Measurements from ENCODE around the gene PPP1R13B.

The PPP1R13B gene

GRCh38 chr14:103695296-103696069, 151.9 kb downstream of the PPP1R13B start:
- H3K23ac ChIP-seq (ENCODE audit: low read depth, low read length, poor library complexity) = no peak overlapping the region
- no peak overlapping the region for H2BK5ac ChIP-seq (ENCODE audit: low read length)
- peaks cover 10% of the 10 kb centered on the region for H3K79me1 ChIP-seq (ENCODE audit: low read depth, low read length)
- H4K91ac ChIP-seq (ENCODE audit: low read depth, low read length, poor library complexity) = no peak overlapping the region
- H3K4me1 ChIP-seq (ENCODE audit: control insufficient read depth in 2 of 2, insufficient read depth in 1 of 2, low read depth in 1 of 2, low read length in 2 of 2) = peaks cover 3 to 9% of the 10 kb centered on the region in 2 donors
- no peak overlapping the region for H3K14ac ChIP-seq (ENCODE audit: low read length)
- no peak overlapping the region for H2BK15ac ChIP-seq (ENCODE audit: low read length)
- no peak overlapping the region for H2AFZ ChIP-seq (ENCODE audit: low read length)
- H2AK5ac ChIP-seq (ENCODE audit: low read depth, low read length) = no peak overlapping the region
- peak overlapping the region; percentile 76 for H3K18ac ChIP-seq (ENCODE audit: low read length)
- no peak overlapping the region for H3K4ac ChIP-seq (ENCODE audit: low read length)
- H3K9ac ChIP-seq (ENCODE audit: low read depth, low read length, poor library complexity) = no peak overlapping the region
- WGBS, 2 donors (ENCODE audit: extremely low coverage in 2 of 2, insufficient read length in 2 of 2, insufficient replicate concordance in 1 of 2) = no CpG with 5 or more reads among the region's 14 CpGs
- H3K27me3 ChIP-seq (ENCODE audit: control insufficient read depth in 3 of 3, insufficient read depth in 3 of 3, low read depth in 1 of 3, low read length in 3 of 3) = no peaks in the 10 kb centered on the region
- DNase-seq (ENCODE audit: low spot score) = no peak
- H3K9me3 ChIP-seq (replicated peaks in 1 of 2; ENCODE audit: control insufficient read depth in 2 of 2, insufficient read depth in 1 of 2, low read depth in 1 of 2, low read length in 2 of 2) = no peaks in the 10 kb centered on the region
- no peak overlapping the region for H2BK120ac ChIP-seq (ENCODE audit: low read depth, low read length)
- H3K27ac ChIP-seq (replicated peaks; ENCODE audit: low read length) = no peak overlapping the region
- no peak overlapping the region for H2BK12ac ChIP-seq (ENCODE audit: low read length)
- no peak overlapping the region for H3K4me2 ChIP-seq (ENCODE audit: insufficient read depth, low read length, poor library complexity, severe bottlenecking)
- no peak overlapping the region for H3K4me3 ChIP-seq (ENCODE audit: low read length in 2 of 2)
- H4K8ac ChIP-seq (ENCODE audit: low read depth, low read length) = no peak overlapping the region
- H3K36me3 ChIP-seq (replicated peaks in 1 of 2; ENCODE audit: control insufficient read depth in 2 of 2, insufficient read depth in 2 of 2, low read length in 2 of 2) = peaks cover 54 to 91% of the 10 kb centered on the region in 2 donors

GRCh38 chr14:103694572-103695026, 152.8 kb downstream of the PPP1R13B start:
- no peak for DNase-seq (ENCODE audit: low spot score)
- Histone ChIP-seq H3K27me3 (ENCODE audit: control insufficient read depth in 3 of 3, insufficient read depth in 3 of 3, low read depth in 1 of 3, low read length in 3 of 3) (no peaks in the 10 kb centered on the region), H3K4me3 (ENCODE audit: low read length in 2 of 2) (no peak overlapping the region), H3K4me1 (ENCODE audit: control insufficient read depth in 2 of 2, insufficient read depth in 1 of 2, low read depth in 1 of 2, low read length in 2 of 2) (peaks cover 3 to 9% of the 10 kb centered on the region in 2 donors), H2AFZ (ENCODE audit: low read length) (no peak overlapping the region), H3K4ac (ENCODE audit: low read length) (no peak overlapping the region), H3K4me2 (ENCODE audit: insufficient read depth, low read length, poor library complexity, severe bottlenecking) (no peak overlapping the region), H3K9me3 (replicated peaks in 1 of 2; ENCODE audit: control insufficient read depth in 2 of 2, insufficient read depth in 1 of 2, low read depth in 1 of 2, low read length in 2 of 2) (no peaks in the 10 kb centered on the region), H2AK5ac (ENCODE audit: low read depth, low read length) (no peak overlapping the region), H2BK12ac (ENCODE audit: low read length) (no peak overlapping the region), H3K36me3 (replicated peaks in 1 of 2; ENCODE audit: control insufficient read depth in 2 of 2, insufficient read depth in 2 of 2, low read length in 2 of 2) (peaks cover 49 to 90% of the 10 kb centered on the region in 2 donors), H2BK15ac (ENCODE audit: low read length) (no peak overlapping the region), H3K9ac (ENCODE audit: low read depth, low read length, poor library complexity) (no peak overlapping the region), H3K23ac (ENCODE audit: low read depth, low read length, poor library complexity) (no peak overlapping the region), H3K14ac (ENCODE audit: low read length) (no peak overlapping the region), H4K91ac (ENCODE audit: low read depth, low read length, poor library complexity) (no peak overlapping the region), H3K79me1 (ENCODE audit: low read depth, low read length) (peaks cover 10% of the 10 kb centered on the region), H2BK120ac (ENCODE audit: low read depth, low read length) (no peak overlapping the region), H2BK5ac (ENCODE audit: low read length) (no peak overlapping the region), H3K27ac (replicated peaks; ENCODE audit: low read length) (no peak overlapping the region), H3K18ac (ENCODE audit: low read length) (no peak overlapping the region), H4K8ac (ENCODE audit: low read depth, low read length) (no peak overlapping the region)
- no CpG with 5 or more reads among the region's 20 CpGs for WGBS, 2 donors (ENCODE audit: extremely low coverage in 2 of 2, insufficient read length in 2 of 2, insufficient replicate concordance in 1 of 2)

DNA sequence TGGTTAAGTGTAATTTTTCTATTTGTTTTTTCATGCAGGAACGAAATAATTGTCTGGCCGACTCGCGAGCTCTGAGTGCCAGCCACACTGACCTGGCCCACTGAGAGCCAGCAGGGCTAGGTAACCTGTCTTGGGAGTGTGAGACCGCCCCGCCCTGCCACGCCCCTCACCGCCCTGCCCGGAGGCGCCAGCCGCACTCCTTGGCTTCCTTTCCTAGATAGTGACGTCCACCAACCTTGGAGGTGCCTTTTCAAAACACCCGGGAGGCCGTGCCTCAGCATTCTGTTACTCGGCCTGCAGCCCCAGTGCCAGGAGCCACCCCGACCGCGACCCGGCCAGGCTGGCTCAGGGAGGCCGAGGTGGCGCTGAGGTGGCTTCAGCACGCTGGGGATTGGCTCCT, 153.9 kb downstream of the PPP1R13B start:
- Histone ChIP-seq H4K8ac (ENCODE audit: low read depth, low read length) (no peak overlapping the region), H2BK12ac (ENCODE audit: low read length) (no peak overlapping the region), H2AFZ (ENCODE audit: low read length) (no peak overlapping the region), H3K79me1 (ENCODE audit: low read depth, low read length) (peaks cover 10% of the 10 kb centered on the region), H2BK120ac (ENCODE audit: low read depth, low read length) (no peak overlapping the region), H3K9me3 (replicated peaks in 1 of 2; ENCODE audit: control insufficient read depth in 2 of 2, insufficient read depth in 1 of 2, low read depth in 1 of 2, low read length in 2 of 2) (no peaks in the 10 kb centered on the region), H3K36me3 (replicated peaks in 1 of 2; ENCODE audit: control insufficient read depth in 2 of 2, insufficient read depth in 2 of 2, low read length in 2 of 2) (peaks cover 40 to 90% of the 10 kb centered on the region in 2 donors), H3K4me1 (ENCODE audit: control insufficient read depth in 2 of 2, insufficient read depth in 1 of 2, low read depth in 1 of 2, low read length in 2 of 2) (peaks cover 3 to 9% of the 10 kb centered on the region in 2 donors), H3K23ac (ENCODE audit: low read depth, low read length, poor library complexity) (no peak overlapping the region), H2AK5ac (ENCODE audit: low read depth, low read length) (no peak overlapping the region), H2BK5ac (ENCODE audit: low read length) (no peak overlapping the region), H3K4ac (ENCODE audit: low read length) (no peak overlapping the region), H3K18ac (ENCODE audit: low read length) (no peak overlapping the region), H3K27ac (replicated peaks; ENCODE audit: low read length) (no peak overlapping the region), H3K4me2 (ENCODE audit: insufficient read depth, low read length, poor library complexity, severe bottlenecking) (no peak overlapping the region), H2BK15ac (ENCODE audit: low read length) (no peak overlapping the region), H3K4me3 (ENCODE audit: low read length in 2 of 2) (no peak overlapping the region), H4K91ac (ENCODE audit: low read depth, low read length, poor library complexity) (no peak overlapping the region), H3K14ac (ENCODE audit: low read length) (no peak overlapping the region), H3K9ac (ENCODE audit: low read depth, low read length, poor library complexity) (peak overlapping the region; percentile 13), H3K27me3 (ENCODE audit: control insufficient read depth in 3 of 3, insufficient read depth in 3 of 3, low read depth in 1 of 3, low read length in 3 of 3) (no peaks in the 10 kb centered on the region)
- no peak for DNase-seq (ENCODE audit: low spot score)
- no CpG with 5 or more reads among the region's 22 CpGs for WGBS, 2 donors (ENCODE audit: extremely low coverage in 2 of 2, insufficient read length in 2 of 2, insufficient replicate concordance in 1 of 2)

- H2AFZ ChIP-seq (ENCODE audit: low read length) = no peak overlapping the region
- H3K4me1 ChIP-seq (ENCODE audit: control insufficient read depth in 2 of 2, insufficient read depth in 1 of 2, low read depth in 1 of 2, low read length in 2 of 2) = peaks cover 3 to 9% of the 10 kb centered on the region in 2 donors
- peaks cover 10% of the 10 kb centered on the region for H3K79me1 ChIP-seq (ENCODE audit: low read depth, low read length)
- no peaks in the 10 kb centered on the region for H3K9me3 ChIP-seq (replicated peaks in 1 of 2; ENCODE audit: control insufficient read depth in 2 of 2, insufficient read depth in 1 of 2, low read depth in 1 of 2, low read length in 2 of 2)
- no peak overlapping the region for H3K18ac ChIP-seq (ENCODE audit: low read length)
- no CpG with 5 or more reads among the region's 12 CpGs for WGBS, 2 donors (ENCODE audit: extremely low coverage in 2 of 2, insufficient read length in 2 of 2, insufficient replicate concordance in 1 of 2)
- no peak overlapping the region for H3K4ac ChIP-seq (ENCODE audit: low read length)
- no peak overlapping the region for H4K8ac ChIP-seq (ENCODE audit: low read depth, low read length)
- no peak overlapping the region for H2BK5ac ChIP-seq (ENCODE audit: low read length)
- no peak for DNase-seq (ENCODE audit: low spot score)
- H3K9ac ChIP-seq (ENCODE audit: low read depth, low read length, poor library complexity) = no peak overlapping the region
- no peak overlapping the region for H2BK12ac ChIP-seq (ENCODE audit: low read length)
- no peak overlapping the region for H2BK15ac ChIP-seq (ENCODE audit: low read length)
- H3K27ac ChIP-seq (replicated peaks; ENCODE audit: low read length) = no peak overlapping the region
- no peak overlapping the region for H2BK120ac ChIP-seq (ENCODE audit: low read depth, low read length)
- no peaks in the 10 kb centered on the region for H3K27me3 ChIP-seq (ENCODE audit: control insufficient read depth in 3 of 3, insufficient read depth in 3 of 3, low read depth in 1 of 3, low read length in 3 of 3)
- no peak overlapping the region for H3K23ac ChIP-seq (ENCODE audit: low read depth, low read length, poor library complexity)
- no peak overlapping the region for H3K4me2 ChIP-seq (ENCODE audit: insufficient read depth, low read length, poor library complexity, severe bottlenecking)
- peaks cover 38 to 90% of the 10 kb centered on the region in 2 donors for H3K36me3 ChIP-seq (replicated peaks in 1 of 2; ENCODE audit: control insufficient read depth in 2 of 2, insufficient read depth in 2 of 2, low read length in 2 of 2)
- no peak overlapping the region for H2AK5ac ChIP-seq (ENCODE audit: low read depth, low read length)
- no peak overlapping the region for H4K91ac ChIP-seq (ENCODE audit: low read depth, low read length, poor library complexity)
- H3K14ac ChIP-seq (ENCODE audit: low read length) = no peak overlapping the region
- no peak overlapping the region for H3K4me3 ChIP-seq (ENCODE audit: low read length in 2 of 2)
Observed at GRCh38 chr14:103692871-103693270, 154.5 kb downstream of the PPP1R13B start.
